Keratinocyte (primary cell): ENCODE measurements around the gene PDCD5. TPM values are rescaled to one million over a fixed set of nuclear protein-coding genes. Genes with fewer than 3 reads are reported as not detected.

Experiments used
- DNase-seq: peaks from one replicate; pipeline ENCODE4 v3.0.0-alpha.2; 2011; ENCODE audit warnings: low read depth, missing footprints, low spot score
- FAIRE-seq: peaks from 2 replicates; lab custom pipeline; 2011; peaks lifted over from hg19 to GRCh38; lab: Jason Lieb, UNC
- H2AFZ ChIP-seq: 2 replicates; pipeline ENCODE4 v1.6.0; 2012; ENCODE audit warnings: low read length, control low read depth, inconsistent platforms; ENCODE audit not compliant: control insufficient read depth
- H3K27ac ChIP-seq: 2 replicates; pipeline ENCODE4 v1.5.1; 2011; ENCODE audit warnings: low read length; ENCODE audit not compliant: control insufficient read depth, insufficient read depth
- H3K27me3 ChIP-seq: 3 replicates; pipeline ENCODE4 v1.6.0; 2011; ENCODE audit warnings: low read length; ENCODE audit not compliant: control insufficient read depth, insufficient read depth; ENCODE audit errors: extremely low read depth
- H3K36me3 ChIP-seq, 2 experiments: 2 replicates in 1 of 2; 3 replicates in 1 of 2; pipeline ENCODE4 v1.5.1; 2011; ENCODE audit warnings: low read length in 2 of 2, mild to moderate bottlenecking in 1 of 2; ENCODE audit not compliant: control insufficient read depth in 2 of 2, insufficient read depth in 2 of 2; ENCODE audit errors: extremely low read depth in 1 of 2
- H3K4me1 ChIP-seq: 3 replicates; pipeline ENCODE4 v1.5.1; 2011; ENCODE audit warnings: low read length; ENCODE audit not compliant: control insufficient read depth, insufficient read depth; ENCODE audit errors: extremely low read depth
- H3K4me2 ChIP-seq: 3 replicates; pipeline ENCODE4 v1.6.0; 2011; ENCODE audit warnings: low read depth, low read length; ENCODE audit not compliant: control insufficient read depth, insufficient read depth; ENCODE audit errors: extremely low read depth
- H3K4me3 ChIP-seq, 3 experiments: fragments of 200-600 bp in 1 of 3; sonication (generic) in 1 of 3; 2 replicates in 2 of 3; 3 replicates in 1 of 3; pipeline ENCODE4 v1.5.1; 2011 to 2016; ENCODE audit warnings: low read length in 3 of 3, mild to moderate bottlenecking in 3 of 3, control low read depth in 2 of 3, inconsistent platforms in 1 of 3, low read depth in 1 of 3, mixed read lengths in 1 of 3, mixed run types in 1 of 3, moderate library complexity in 1 of 3; ENCODE audit not compliant: control insufficient read depth in 2 of 3, insufficient read depth in 2 of 3; ENCODE audit errors: extremely low read depth in 1 of 3
- H3K79me2 ChIP-seq: 2 replicates; pipeline ENCODE4 v1.6.0; 2012; ENCODE audit warnings: low read length; ENCODE audit not compliant: control insufficient read depth, insufficient read depth
- H3K9ac ChIP-seq: 3 replicates; pipeline ENCODE4 v1.6.0; 2011; ENCODE audit warnings: low read length; ENCODE audit not compliant: control insufficient read depth, insufficient read depth; ENCODE audit errors: extremely low read depth
- H3K9me1 ChIP-seq: 3 replicates; pipeline ENCODE4 v1.6.0; 2011; ENCODE audit warnings: low read length; ENCODE audit not compliant: control insufficient read depth, insufficient read depth; ENCODE audit errors: extremely low read depth
- H3K9me3 ChIP-seq: 2 replicates; pipeline ENCODE4 v1.5.1; 2012; ENCODE audit warnings: low read depth, low read length; ENCODE audit not compliant: control insufficient read depth
- H4K20me1 ChIP-seq: 3 replicates; pipeline ENCODE4 v1.6.0; 2011; ENCODE audit warnings: low read length; ENCODE audit not compliant: control insufficient read depth, insufficient read depth; ENCODE audit errors: extremely low read depth
- CTCF ChIP-seq, 3 experiments: IDR thresholded peaks in 1 of 3; conservative IDR thresholded peaks in 1 of 3; optimal IDR thresholded peaks in 1 of 3; 2 replicates in 2 of 3; 3 replicates in 1 of 3; pipeline versions ENCODE3 to v1.5.1; 2011; ENCODE audit warnings: low read length in 3 of 3, mild to moderate bottlenecking in 3 of 3, moderate library complexity in 2 of 3, control low read depth in 1 of 3, inconsistent platforms in 1 of 3; ENCODE audit not compliant: insufficient read depth in 2 of 3; ENCODE audit errors: extremely low read depth in 1 of 3
- EZH2 ChIP-seq: IDR thresholded peaks from one replicate; pipeline ENCODE4 v1.6.1; 2012; ENCODE audit warnings: inconsistent platforms, mild to moderate bottlenecking, low read length, moderate library complexity
- dilution Hi-C: fragments of 300-500 bp; cut with MboI; formaldehyde crosslinking; loops from one replicate; pipeline ENCODE4 v1.7.0; 2020; ENCODE audit warnings: low sequenced_read_pairs; ENCODE audit not compliant: extremely low pct_ligation_motif_present
- polyA plus RNA-seq, 5 experiments: library from polyadenylated mRNA; depleted of rRNA in 3 of 5; stranded (reverse) in 3 of 5; stranded (forward) in 1 of 5; unstranded in 1 of 5; fragments of >200 nt; gene quantifications; 1 replicate in 1 of 5; 2 replicates in 3 of 5; 3 replicates in 1 of 5; pipeline versions ENCODE4 v1.2.1 to v1.2.3, GENCODE V29; 2011 to 2012; ENCODE audit warnings: missing spikeins in 2 of 5, low read depth in 1 of 5, low replicate concordance in 1 of 5

Gene PDCD5
- polyA plus RNA-seq, 1 donor (not counting 4 experiments of a cell fraction or from before 2014, with no cell fraction given), result 177 TPM

- dilution Hi-C loops, result no loop called here
- Histone ChIP-seq H3K4me2 (no peak overlapping the region), H3K9ac (no peak overlapping the region), H3K27ac (no peak overlapping the region), H3K9me3 (no peaks in the 10 kb centered on the region), H2AFZ (no peak overlapping the region), H3K79me2 (no peaks in the 10 kb centered on the region), H3K27me3 (no peaks in the 10 kb centered on the region), H3K4me3 (no peak overlapping the region), H3K4me1 (no peaks in the 10 kb centered on the region), H3K36me3 (no peaks in the 10 kb centered on the region), H3K9me1 (no peaks in the 10 kb centered on the region), H4K20me1 (no peaks in the 10 kb centered on the region)
- TF ChIP-seq EZH2 (no peak), CTCF (optimal IDR thresholded peaks at IDR 0.05 in 1 of 3, IDR thresholded peaks at IDR 0.05 in 1 of 3, conservative IDR thresholded peaks at IDR 0.05 in 1 of 3; ENCODE audit: extremely low read depth in 1 of 3, insufficient read depth in 2 of 3, low read length in 3 of 3) (no peak)
- FAIRE-seq (no peak), DNase-seq (no peak)
These were observed 37.7 kb upstream of the PDCD5 start for GRCh38 chr19:32543115-32543900.

DNA sequence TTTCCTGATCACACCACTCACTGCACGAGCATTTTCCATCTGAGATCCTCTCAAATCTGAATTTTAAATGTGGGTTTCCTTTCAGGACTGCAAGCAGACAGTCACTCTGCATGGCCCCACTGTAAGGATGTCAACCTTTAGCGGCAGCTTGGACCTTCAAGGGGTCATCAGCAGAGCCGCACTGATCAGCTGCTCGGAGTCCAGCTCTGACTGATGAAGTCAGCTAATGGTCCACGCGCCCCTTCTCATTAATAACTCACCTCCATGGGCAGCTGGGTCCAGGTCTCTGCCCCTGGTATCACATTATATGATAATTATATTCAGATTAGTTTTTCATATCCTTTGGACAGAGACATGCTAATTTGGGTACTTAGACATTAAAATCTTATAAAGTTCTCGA is 36.1 kb upstream of the PDCD5 start:
- H3K4me2 ChIP-seq, result no peak overlapping the region
- H3K4me3 ChIP-seq, result no peak overlapping the region
- no peaks in the 10 kb centered on the region for H3K9me1 ChIP-seq
- no peaks in the 10 kb centered on the region for H4K20me1 ChIP-seq
- H3K36me3 ChIP-seq, result no peaks in the 10 kb centered on the region
- no peak overlapping the region for H3K27ac ChIP-seq
- no peaks in the 10 kb centered on the region for H3K4me1 ChIP-seq
- H3K9me3 ChIP-seq, result no peaks in the 10 kb centered on the region
- DNase-seq, result no peak
- H3K27me3 ChIP-seq, result no peaks in the 10 kb centered on the region
- TF ChIP-seq CTCF (optimal IDR thresholded peaks at IDR 0.05 in 1 of 3, IDR thresholded peaks at IDR 0.05 in 1 of 3, conservative IDR thresholded peaks at IDR 0.05 in 1 of 3; ENCODE audit: extremely low read depth in 1 of 3, insufficient read depth in 2 of 3, low read length in 3 of 3), result no peak
- TF ChIP-seq EZH2, result no peak
- no peak overlapping the region for H2AFZ ChIP-seq
- H3K9ac ChIP-seq, result no peak overlapping the region
- dilution Hi-C loops, result no loop called here
- H3K79me2 ChIP-seq, result no peaks in the 10 kb centered on the region
- FAIRE-seq, result no peak
